Breast epithelium (tissue), 4 donors: ENCODE measurements around the gene FASTK. TPM values are rescaled to one million over a fixed set of nuclear protein-coding genes. Genes with fewer than 3 reads are reported as not detected.

Experiments used
- DNase-seq, 2 donors: peaks; one replicate each; pipeline ENCODE4 v3.0.0-alpha.2; 2019; ENCODE audit warnings: low spot score in 2 of 2
- H3K27ac ChIP-seq, 2 donors: fragments of 200-600 bp; sonication (generic) in 1 of 2; one replicate each; pipeline ENCODE4 v1.5.1; 2016 to 2019; ENCODE audit warnings: mild to moderate bottlenecking in 1 of 2
- H3K27me3 ChIP-seq, 2 donors: fragments of 200-600 bp; sonication (generic) in 1 of 2; one replicate each; pipeline versions ENCODE4 v1.5.1 to v1.6.0; 2017 to 2019; ENCODE audit warnings: control low read depth in 1 of 2, mild to moderate bottlenecking in 1 of 2
- H3K36me3 ChIP-seq: fragments of 200-600 bp; one replicate; pipeline ENCODE4 v1.5.1; 2019
- H3K4me1 ChIP-seq, 2 donors: fragments of 200-600 bp; sonication (generic); one replicate each; pipeline ENCODE4 v1.5.1; 2016 to 2019; ENCODE audit warnings: control low read depth in 1 of 2
- H3K4me3 ChIP-seq, 3 donors: fragments of 200-600 bp; sonication (generic); 1 replicate in 2 of 3; 2 replicates in 1 of 3; pipeline ENCODE4 v1.5.1; 2016 to 2019; ENCODE audit warnings: mild to moderate bottlenecking in 3 of 3, moderate library complexity in 2 of 3
- H3K9me3 ChIP-seq, 2 donors: fragments of 200-600 bp; sonication (generic) in 1 of 2; one replicate each; pipeline ENCODE4 v1.5.1; 2016 to 2019; ENCODE audit warnings: control low read depth in 1 of 2
- POLR2A ChIP-seq: fragments of 450-650 bp; IDR thresholded peaks from one replicate; pipeline ENCODE4 v1.6.1; 2016; ENCODE audit warnings: antibody characterized with exemption, mild to moderate bottlenecking, moderate library complexity
- POLR2AphosphoS5 ChIP-seq, 3 donors: sonication (generic); formaldehyde crosslinking; IDR thresholded peaks; one replicate each; pipeline ENCODE4 v1.6.1; 2017; ENCODE audit warnings: antibody characterized with exemption in 3 of 3
- intact Hi-C: fragments of 100-400 bp; cut with DNase I; formaldehyde crosslinking; loops from one replicate; pipeline ENCODE4 v1.15.1; 2023; ENCODE audit warnings: low total_unique reads
- total RNA-seq, 3 donors: library from RNA; depleted of rRNA; stranded (reverse); fragments of >200 nt; gene quantifications; one replicate each; pipeline ENCODE4 v1.1.0, GENCODE V29; 2016
- TF ChIP-seq, protein P1 (sequence below), 3 donors: fragments of 450-650 bp; IDR thresholded peaks; one replicate each; pipeline ENCODE4 v1.5.1; 2016 to 2017; ENCODE audit warnings: antibody characterized with exemption in 3 of 3, mild to moderate bottlenecking in 3 of 3, moderate library complexity in 3 of 3

FASTK gene
- total RNA-seq, 3 donors from 2014 or later: 45.6 to 63.5 (median 60.0) TPM

DNA sequence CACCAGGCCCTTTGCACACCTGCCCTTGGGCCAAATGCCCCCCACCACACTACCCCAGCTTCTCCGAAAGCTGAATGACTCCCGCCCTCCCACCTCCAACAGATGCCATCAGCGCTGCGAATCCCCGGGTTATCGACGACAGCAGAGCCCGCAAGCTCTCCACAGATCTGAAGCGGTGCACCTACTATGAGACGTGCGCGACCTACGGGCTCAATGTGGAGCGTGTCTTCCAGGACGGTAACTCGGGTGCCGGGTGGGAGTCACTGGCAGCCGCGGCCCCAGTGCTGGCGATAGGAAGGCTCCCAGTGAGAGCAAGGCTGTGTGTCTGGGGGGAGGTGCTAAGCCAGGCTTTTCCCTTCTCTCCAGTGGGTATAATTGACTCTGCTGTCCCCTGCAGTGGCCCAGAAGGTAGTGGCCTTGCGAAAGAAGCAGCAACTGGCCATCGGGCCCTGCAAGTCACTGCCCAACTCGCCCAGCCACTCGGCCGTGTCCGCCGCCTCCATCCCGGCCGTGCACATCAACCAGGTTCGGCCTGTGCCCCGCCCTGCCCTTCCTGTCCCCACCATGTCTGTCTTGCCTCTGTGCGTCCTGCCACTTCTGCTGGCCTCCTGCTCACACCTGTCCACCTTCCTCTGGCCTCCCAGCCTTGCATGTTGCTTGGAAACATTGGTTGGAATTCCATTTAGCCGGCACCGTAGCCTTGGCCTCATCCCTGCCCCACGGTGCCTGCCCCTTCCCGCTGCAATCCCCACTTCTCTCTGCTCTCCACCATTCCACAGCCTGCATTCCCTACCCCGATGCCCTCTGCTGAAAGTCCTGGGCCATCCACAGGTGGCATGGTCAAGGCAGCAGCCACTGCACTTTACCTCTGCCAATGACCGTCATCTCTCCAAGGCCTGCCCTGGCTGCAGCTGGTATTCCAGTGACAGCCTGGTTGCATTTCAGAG is 37.8 kb upstream of the FASTK start:
- intact Hi-C loops: loop anchor here (5.0 to 10.0 kb wide), 2 partner anchors 104 to 1856 kb away; partner anchors contain the start of gene ZNF783
- H3K4me3 ChIP-seq: no peak overlapping the region
- TF ChIP-seq POLR2A (no peak), POLR2AphosphoS5 (IDR thresholded peaks at IDR 0.05) (no peak)
- TF ChIP-seq, protein P1, sequence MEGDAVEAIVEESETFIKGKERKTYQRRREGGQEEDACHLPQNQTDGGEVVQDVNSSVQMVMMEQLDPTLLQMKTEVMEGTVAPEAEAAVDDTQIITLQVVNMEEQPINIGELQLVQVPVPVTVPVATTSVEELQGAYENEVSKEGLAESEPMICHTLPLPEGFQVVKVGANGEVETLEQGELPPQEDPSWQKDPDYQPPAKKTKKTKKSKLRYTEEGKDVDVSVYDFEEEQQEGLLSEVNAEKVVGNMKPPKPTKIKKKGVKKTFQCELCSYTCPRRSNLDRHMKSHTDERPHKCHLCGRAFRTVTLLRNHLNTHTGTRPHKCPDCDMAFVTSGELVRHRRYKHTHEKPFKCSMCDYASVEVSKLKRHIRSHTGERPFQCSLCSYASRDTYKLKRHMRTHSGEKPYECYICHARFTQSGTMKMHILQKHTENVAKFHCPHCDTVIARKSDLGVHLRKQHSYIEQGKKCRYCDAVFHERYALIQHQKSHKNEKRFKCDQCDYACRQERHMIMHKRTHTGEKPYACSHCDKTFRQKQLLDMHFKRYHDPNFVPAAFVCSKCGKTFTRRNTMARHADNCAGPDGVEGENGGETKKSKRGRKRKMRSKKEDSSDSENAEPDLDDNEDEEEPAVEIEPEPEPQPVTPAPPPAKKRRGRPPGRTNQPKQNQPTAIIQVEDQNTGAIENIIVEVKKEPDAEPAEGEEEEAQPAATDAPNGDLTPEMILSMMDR (IDR thresholded peaks at IDR 0.05): no peak

GRCh38 chr7:151117565-151117964 is 37.0 kb upstream of the FASTK start:
- Histone ChIP-seq H3K4me3 (no peak overlapping the region), H3K4me1 (peaks cover 0 to 4% of the 10 kb centered on the region in 2 donors), H3K36me3 (peaks cover 10% of the 10 kb centered on the region), H3K9me3 (no peaks in the 10 kb centered on the region), H3K27me3 (no peaks in the 10 kb centered on the region), H3K27ac (no peak overlapping the region)
- TF ChIP-seq, protein P1 (IDR thresholded peaks at IDR 0.05): no peak
- intact Hi-C loops: loop anchor here (5.0 to 10.0 kb wide), 2 partner anchors 103 to 1855 kb away; partner anchors contain the start of gene ZNF783
- no peak for DNase-seq

More for the DNA sequence above, 37.8 kb upstream of the FASTK start:
- Histone ChIP-seq H3K27ac (no peak overlapping the region), H3K27me3 (no peaks in the 10 kb centered on the region), H3K4me1 (peaks cover 0 to 4% of the 10 kb centered on the region in 2 donors), H3K9me3 (no peaks in the 10 kb centered on the region), H3K36me3 (peaks cover 10% of the 10 kb centered on the region)
- no peak for DNase-seq

DNA sequence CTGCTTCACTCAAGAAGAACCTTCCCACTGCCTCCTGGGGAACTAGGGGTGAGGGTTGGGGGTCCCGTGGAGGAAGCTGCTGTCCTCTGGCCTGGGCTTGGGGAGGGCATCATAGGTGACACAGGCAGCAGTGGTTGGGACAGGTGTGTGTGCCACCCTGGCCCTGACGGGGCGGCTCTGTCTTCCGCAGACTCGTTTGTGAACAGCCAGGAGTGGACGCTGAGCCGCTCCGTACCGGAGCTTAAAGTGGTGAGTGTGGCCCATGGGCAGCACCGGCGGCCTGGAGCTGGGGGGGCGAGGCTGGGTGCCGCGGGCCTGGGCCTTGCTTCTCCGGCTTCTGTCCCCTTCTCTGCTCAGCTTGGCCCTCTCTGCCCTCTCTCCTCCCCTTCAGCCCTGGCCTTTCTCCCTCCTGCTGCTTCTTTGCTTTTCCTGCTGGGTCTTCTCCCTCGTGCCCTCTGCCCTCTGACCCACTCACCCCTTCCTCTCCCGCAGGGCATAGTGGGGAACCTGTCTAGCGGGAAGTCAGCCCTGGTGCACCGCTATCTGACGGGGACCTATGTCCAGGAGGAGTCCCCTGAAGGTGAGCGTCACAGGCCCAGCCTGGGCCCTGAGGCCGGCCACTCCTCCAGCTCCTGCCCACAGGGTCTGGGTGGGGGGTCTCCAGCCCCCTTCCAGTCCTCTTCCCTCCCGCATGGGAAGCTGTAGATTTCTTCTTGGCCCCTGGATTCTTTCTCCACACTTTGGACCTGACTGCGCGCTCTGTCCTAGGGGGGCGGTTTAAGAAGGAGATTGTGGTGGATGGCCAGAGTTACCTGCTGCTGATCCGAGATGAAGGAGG is 36.2 kb upstream of the FASTK start:
- Histone ChIP-seq H3K4me3 (peak overlapping the region in 2 of 3 donors; percentile 51 to 69), H3K27ac (peak overlapping the region; percentile 71 to 85), H3K4me1 (peaks cover 0 to 4% of the 10 kb centered on the region in 2 donors), H3K36me3 (peaks cover 10% of the 10 kb centered on the region), H3K27me3 (no peaks in the 10 kb centered on the region), H3K9me3 (no peaks in the 10 kb centered on the region)
- intact Hi-C loops: loop anchor here (5.0 to 10.0 kb wide), 2 partner anchors 102 to 1855 kb away; partner anchors contain the start of gene ZNF783
- DNase-seq: no peak
- TF ChIP-seq POLR2AphosphoS5 (IDR thresholded peaks at IDR 0.05): no peak
- TF ChIP-seq POLR2A: no peak
- TF ChIP-seq, protein P1 (IDR thresholded peaks at IDR 0.05): no peak

DNA sequence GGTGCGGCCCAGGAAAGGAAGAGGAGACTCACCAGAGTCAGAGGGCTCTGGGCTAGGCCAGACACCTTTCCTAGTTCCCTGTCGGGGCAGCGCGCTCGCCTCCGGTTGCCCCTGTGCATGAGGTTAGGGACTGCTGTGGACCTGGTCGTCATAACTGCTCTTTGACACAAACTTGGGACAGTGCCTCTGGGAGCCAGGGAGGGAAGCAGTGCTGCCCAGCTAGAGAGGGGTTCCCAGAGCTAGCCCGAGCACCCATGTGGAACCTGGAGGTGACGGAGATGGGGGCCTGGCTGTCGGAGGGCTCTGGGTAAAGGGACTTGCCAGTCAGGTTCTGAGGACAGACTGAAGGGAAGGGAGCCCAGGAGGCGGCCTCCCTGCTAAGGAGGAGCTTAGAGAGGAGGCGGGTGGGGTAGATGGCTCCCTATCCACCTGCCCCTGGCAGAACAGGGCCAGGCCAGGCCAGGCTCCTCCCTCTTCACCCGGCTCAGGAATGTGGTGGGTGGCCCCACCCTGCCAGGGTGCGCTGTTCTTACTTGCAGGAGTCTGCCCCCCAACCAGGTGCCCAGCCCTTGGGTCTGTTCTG is 35.3 kb upstream of the FASTK start:
- Histone ChIP-seq H3K36me3 (peaks cover 10% of the 10 kb centered on the region), H3K4me3 (peak overlapping the region in 2 of 3 donors; percentile 51 to 69), H3K9me3 (no peaks in the 10 kb centered on the region), H3K27me3 (no peaks in the 10 kb centered on the region), H3K27ac (peak overlapping the region; percentile 71 to 85), H3K4me1 (peaks cover 0 to 8% of the 10 kb centered on the region in 2 donors)
- TF ChIP-seq, protein P1 (IDR thresholded peaks at IDR 0.05): no peak
- TF ChIP-seq POLR2AphosphoS5 (IDR thresholded peaks at IDR 0.05): peak in 1 of 3 donors; percentile 9
- DNase-seq: peak in 1 of 2 donors; percentile 93
- intact Hi-C loops: loop anchor here (5.0 to 10.0 kb wide), 2 partner anchors 101 to 1854 kb away; partner anchors contain the start of gene ZNF783
